ENCODE measurements around the gene CD3G.
"Not testable (repeated sequence)": the region's sequence is repeated elsewhere in the genome, so short reads cannot be mapped to it uniquely, and the experiment has no call there.

CD3G gene

GRCh38 chr11:118343981-118344515 lies at the start of gene CD3G:
CD3G (plus strand) TSS chr11:118344344; CDS start chr11:118344424, 80 bp downstream.
- DNase-seq (ENCODE audit: low spot score), result no peak

GRCh38 chr11:118295199-118295598 lies 48.9 kb upstream of the CD3G start:
- DNase-seq (ENCODE audit: low spot score), result no peak

GRCh38 chr11:118295815-118296454 lies 48.2 kb upstream of the CD3G start:
- DNase-seq (ENCODE audit: low spot score), result no peak

GRCh38 chr11:118301600-118302195 lies 42.4 kb upstream of the CD3G start:
- DNase-seq (ENCODE audit: low spot score), result no peak

GRCh38 chr11:118304227-118304567 lies 39.9 kb upstream of the CD3G start:
- no peak for DNase-seq (ENCODE audit: low spot score)

GRCh38 chr11:118304568-118305248 lies 39.4 kb upstream of the CD3G start, which contains the start of gene CD3E:
CD3E (plus strand) TSS chr11:118304730; CDS start chr11:118304953, 223 bp downstream.
- DNase-seq (ENCODE audit: low spot score), result no peak

- no peak for DNase-seq (ENCODE audit: low spot score)
These were observed 38.4 kb upstream of the CD3G start for GRCh38 chr11:118305726-118306125.

GRCh38 chr11:118306556-118306955 lies 37.6 kb upstream of the CD3G start:
- DNase-seq (ENCODE audit: low spot score), result no peak

- DNase-seq (ENCODE audit: low spot score), result not testable (repeated sequence)
These were observed 35.1 kb upstream of the CD3G start for GRCh38 chr11:118308995-118309528.

- DNase-seq (ENCODE audit: low spot score), result no peak
These were observed 33.9 kb upstream of the CD3G start for GRCh38 chr11:118310271-118310670.

- no peak for DNase-seq (ENCODE audit: low spot score)
These were observed 33.2 kb upstream of the CD3G start for GRCh38 chr11:118310781-118311485.

GRCh38 chr11:118311518-118311917 lies 32.6 kb upstream of the CD3G start:
- DNase-seq (ENCODE audit: low spot score), result no peak

- DNase-seq (ENCODE audit: low spot score), result no peak
These were observed 31.8 kb upstream of the CD3G start for GRCh38 chr11:118312328-118312727.

- no peak for DNase-seq (ENCODE audit: low spot score)
These were observed 30.9 kb upstream of the CD3G start for GRCh38 chr11:118313242-118313641.

GRCh38 chr11:118314988-118315411 lies 29.1 kb upstream of the CD3G start:
- no peak for DNase-seq (ENCODE audit: low spot score)

GRCh38 chr11:118318124-118318523 lies 26.0 kb upstream of the CD3G start:
- no peak for DNase-seq (ENCODE audit: low spot score)

GRCh38 chr11:118318581-118319336 lies 25.4 kb upstream of the CD3G start:
- DNase-seq (ENCODE audit: low spot score), result no peak

- no peak for DNase-seq (ENCODE audit: low spot score)
These were observed 24.8 kb upstream of the CD3G start for GRCh38 chr11:118319337-118319707.

- no peak for DNase-seq (ENCODE audit: low spot score)
These were observed 23.6 kb upstream of the CD3G start for GRCh38 chr11:118320515-118320914.

GRCh38 chr11:118321386-118322082 lies 22.6 kb upstream of the CD3G start:
- no peak for DNase-seq (ENCODE audit: low spot score)

- DNase-seq (ENCODE audit: low spot score), result no peak
These were observed 21.4 kb upstream of the CD3G start for GRCh38 chr11:118322721-118323120.
